Fibroblast of skin of abdomen (primary cell): ENCODE data around the gene MANF.
A peak's percentile ranks its signal among the peaks of the same experiment; 100 is the strongest.

ENCODE experiments used
- DNase-seq: peaks from one replicate; pipeline ENCODE4 v3.0.0-alpha.2; 2013

The MANF gene

DNA sequence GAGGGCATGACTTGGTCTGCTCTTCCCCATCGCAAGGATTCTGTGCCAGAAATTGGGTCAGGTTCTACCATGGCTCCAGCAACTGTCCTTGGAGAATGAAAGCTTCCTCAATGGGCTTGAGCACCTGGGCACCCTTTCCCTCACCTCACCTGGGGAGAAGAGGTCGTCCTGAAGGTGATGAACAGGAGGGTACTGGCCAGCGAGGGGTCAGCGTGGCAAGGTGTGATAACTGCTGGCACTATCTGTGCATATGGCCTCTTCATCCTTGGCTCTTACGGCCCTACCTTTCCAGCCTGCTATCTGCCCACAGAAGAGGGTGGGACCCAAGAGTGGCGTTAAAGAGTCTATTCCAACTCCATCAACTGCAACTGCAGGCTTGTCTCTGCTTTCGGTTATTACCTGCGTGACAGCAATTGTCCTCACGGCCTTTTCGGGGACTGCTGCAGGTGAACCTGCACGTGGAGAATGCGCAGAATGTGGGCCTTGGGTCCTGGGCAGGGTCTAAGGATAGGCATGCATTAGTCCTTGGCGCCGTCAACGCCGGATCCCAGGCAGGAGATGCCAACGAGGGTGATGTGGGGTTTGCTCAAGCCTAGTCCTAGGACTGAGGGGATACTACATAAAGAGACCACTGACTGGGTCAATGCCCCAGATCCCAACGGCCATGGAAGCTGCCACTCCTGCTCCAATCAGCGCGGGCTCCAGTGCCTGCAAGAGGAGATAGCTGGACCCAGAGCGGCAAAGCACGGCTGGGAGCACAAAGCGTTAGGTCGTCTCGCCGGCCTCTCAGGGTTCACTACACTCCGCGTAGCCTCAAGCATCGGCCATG, 5.4 kb downstream of the MANF start:
- DNase-seq: no peak

DNA sequence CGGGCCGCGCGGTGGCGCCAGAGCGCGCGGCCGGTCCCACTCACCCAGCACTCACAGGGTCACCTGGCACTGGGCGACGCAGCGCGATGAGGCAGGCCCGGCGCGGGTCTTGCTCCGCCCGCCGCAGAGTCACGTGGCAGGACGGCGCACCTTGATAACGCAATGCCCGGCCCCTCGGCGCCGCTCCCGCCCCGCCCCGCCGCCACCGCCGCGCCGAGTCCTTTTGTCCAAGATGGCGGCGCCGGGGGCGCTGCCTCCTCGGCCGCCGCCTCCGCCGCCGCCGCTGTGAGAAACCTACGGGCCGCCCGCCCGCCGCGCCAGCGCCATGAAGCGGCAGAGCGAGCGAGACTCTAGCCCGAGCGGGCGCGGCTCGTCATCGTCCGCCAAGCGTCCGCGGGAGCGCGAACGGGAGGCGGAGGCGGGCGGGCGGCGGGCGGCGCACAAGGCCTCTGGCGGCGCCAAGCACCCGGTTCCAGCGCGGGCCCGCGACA, 6.0 kb downstream of the MANF start, which contains the start of gene RBM15B:
Gene RBM15B, plus strand, starts transcription at position 211 of the 491 bp plus-strand sequence. Its CDS starts 115 bp downstream, at position 326.
- peak; percentile 97 for DNase-seq

DNA sequence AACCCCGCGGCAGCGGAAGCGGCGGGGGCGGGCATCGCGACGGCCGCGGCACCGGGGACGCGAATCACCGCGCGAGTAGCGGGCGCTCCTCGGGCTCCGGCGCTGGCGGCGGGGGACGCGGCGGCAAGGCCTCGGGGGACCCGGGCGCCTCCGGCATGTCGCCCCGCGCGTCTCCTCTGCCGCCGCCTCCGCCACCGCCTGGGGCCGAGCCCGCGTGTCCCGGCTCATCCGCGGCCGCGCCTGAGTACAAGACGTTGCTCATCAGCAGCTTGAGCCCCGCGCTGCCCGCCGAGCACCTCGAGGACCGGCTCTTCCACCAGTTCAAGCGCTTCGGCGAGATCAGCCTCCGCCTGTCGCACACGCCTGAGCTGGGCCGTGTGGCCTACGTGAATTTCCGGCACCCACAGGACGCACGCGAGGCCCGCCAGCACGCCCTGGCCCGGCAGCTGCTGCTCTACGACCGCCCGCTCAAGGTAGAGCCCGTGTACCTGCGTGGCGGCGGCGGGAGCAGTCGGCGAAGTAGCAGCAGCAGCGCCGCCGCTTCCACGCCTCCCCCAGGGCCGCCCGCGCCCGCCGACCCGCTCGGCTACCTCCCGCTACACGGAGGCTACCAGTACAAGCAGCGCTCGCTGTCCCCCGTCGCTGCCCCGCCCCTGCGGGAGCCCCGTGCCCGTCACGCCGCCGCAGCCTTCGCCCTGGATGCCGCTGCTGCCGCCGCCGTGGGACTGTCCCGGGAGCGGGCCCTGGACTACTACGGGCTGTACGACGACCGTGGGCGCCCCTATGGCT, 6.7 kb downstream of the MANF start:
- peak; percentile 22 for DNase-seq

DNA sequence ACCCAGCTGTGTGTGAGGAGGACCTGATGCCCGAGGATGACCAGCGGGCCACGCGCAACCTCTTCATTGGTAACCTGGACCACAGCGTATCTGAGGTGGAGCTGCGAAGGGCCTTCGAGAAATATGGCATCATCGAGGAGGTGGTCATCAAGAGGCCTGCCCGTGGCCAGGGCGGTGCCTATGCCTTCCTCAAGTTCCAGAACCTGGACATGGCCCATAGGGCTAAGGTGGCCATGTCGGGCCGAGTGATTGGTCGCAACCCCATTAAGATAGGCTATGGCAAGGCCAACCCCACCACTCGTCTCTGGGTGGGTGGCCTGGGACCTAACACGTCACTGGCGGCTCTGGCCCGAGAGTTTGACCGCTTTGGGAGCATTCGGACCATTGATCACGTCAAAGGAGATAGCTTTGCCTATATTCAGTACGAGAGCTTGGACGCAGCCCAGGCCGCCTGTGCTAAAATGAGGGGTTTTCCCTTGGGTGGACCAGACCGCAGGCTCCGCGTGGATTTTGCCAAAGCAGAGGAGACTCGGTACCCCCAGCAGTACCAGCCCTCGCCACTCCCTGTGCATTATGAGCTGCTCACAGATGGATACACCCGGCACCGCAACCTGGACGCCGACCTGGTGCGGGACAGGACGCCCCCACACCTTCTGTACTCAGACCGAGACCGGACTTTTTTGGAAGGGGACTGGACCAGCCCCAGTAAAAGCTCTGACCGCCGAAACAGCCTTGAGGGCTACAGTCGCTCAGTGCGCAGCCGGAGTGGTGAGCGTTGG, 7.5 kb downstream of the MANF start:
- DNase-seq: no peak

DNA sequence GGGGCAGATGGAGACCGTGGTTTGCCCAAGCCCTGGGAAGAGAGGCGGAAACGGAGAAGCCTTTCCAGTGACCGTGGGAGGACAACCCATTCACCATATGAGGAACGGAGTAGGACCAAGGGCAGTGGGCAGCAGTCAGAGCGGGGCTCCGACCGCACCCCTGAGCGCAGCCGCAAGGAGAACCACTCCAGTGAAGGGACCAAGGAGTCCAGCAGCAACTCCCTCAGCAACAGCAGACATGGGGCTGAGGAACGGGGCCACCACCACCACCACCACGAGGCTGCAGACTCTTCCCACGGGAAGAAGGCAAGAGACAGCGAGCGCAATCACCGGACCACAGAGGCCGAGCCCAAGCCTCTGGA, 8.0 kb downstream of the MANF start:
- DNase-seq: no peak

DNA sequence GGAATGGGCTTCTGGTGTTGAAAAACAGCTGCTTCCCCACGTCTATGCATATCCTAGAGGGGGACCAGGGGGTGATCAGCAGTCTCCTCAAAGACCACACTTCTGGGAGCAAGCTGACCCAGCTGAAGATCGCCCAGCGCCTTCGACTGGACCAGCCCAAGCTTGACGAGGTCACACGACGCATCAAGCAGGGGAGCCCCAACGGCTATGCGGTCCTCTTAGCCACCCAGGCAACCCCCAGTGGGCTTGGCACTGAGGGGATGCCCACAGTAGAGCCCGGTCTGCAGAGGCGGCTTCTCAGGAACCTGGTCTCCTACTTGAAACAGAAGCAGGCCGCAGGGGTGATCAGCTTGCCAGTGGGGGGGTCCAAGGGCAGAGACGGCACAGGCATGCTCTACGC, 8.5 kb downstream of the MANF start:
- no peak for DNase-seq

DNA sequence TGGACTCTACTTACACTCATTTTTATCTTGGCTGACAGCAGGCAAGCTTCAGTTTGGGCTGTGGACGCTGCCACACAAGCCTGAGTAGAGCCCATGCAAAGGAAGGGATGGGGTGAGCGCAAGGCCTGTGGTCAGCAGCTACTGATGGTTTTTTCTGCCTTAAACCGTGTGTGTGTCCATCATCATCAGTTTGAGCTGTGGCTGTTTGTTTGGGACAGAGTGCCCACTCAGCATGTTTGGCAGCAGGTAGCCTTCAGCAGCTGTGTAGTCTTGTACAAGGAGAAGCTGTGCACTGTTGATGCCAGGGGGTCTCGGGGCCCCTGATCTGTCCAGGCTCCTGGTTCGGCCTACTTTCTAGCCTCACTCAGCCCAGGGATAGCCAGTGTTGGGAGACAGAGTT, 9.4 kb downstream of the MANF start:
- no peak for DNase-seq

DNA sequence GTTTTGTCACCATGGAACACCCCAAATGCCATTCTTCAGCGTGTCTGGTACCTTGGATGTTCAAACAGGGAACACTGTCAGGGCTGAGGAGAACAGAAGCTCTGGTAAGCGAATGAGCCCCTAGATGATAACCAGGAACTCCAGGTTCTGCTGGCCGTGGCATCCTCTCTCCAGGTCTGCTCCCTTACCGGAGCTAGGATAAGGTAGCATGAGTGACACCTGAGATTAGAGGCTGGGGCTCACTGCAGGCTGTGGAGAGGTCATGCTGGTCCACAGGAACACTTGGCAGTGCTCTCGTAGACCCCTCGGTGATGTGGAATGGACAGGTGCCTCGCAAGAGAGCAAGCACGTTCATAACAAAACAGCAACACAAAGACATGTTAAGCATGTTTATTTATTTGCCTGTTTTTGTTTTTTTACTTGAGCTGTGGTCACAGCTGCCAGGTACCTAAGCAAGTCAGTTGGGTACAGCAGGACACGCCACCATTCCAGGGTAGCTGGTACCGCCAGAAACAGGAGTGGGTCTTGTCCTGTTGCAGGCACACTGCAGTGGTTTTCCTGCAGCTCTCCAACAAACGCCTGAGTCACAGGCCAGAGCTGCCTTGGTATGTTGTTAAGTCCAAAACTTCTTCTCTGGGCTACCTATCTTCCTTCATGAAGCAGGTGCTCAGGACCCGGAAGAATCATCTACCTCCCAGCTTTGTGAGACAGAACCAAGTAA, 10.6 kb downstream of the MANF start:
- DNase-seq: no peak

DNA sequence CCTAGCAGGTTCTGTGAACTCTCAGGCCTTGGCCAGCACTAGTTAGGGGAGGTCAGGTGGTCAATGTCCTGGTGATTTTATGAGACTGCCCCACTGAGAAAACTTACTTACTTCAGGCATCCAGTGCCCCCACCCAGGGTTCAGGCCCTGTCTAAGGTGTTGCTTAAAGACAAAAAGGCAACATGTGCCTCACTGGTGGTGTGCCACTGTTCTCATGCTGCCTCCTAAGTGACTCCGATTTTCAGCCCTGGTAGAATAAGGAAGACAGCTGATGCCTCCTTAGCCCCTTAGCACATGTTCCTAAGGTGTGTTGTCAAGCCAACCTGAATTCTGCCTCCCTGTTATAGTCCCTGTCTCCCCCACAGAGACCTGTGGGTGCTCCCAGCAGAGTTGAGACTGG, 11.3 kb downstream of the MANF start:
- DNase-seq: no peak

DNA sequence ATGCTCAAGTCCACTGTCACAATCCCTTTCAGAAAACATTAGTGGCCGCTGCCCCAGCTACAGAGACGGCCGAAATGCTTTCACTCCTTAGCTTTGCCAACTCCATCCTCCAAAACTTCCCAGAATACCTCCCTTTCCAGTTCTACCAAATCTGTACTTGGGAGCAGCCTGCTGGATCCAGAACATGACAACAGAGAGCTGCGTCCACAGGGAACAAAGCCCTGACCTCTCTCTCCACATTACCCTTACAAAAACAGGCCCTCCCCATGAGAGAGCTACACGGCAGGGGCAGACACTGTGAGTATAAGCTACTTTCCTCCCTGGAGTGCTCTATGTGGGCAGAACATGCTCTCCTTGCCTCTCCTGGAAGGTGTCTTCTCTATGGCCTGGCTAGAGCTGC, 12.3 kb downstream of the MANF start:
- no peak for DNase-seq

DNA sequence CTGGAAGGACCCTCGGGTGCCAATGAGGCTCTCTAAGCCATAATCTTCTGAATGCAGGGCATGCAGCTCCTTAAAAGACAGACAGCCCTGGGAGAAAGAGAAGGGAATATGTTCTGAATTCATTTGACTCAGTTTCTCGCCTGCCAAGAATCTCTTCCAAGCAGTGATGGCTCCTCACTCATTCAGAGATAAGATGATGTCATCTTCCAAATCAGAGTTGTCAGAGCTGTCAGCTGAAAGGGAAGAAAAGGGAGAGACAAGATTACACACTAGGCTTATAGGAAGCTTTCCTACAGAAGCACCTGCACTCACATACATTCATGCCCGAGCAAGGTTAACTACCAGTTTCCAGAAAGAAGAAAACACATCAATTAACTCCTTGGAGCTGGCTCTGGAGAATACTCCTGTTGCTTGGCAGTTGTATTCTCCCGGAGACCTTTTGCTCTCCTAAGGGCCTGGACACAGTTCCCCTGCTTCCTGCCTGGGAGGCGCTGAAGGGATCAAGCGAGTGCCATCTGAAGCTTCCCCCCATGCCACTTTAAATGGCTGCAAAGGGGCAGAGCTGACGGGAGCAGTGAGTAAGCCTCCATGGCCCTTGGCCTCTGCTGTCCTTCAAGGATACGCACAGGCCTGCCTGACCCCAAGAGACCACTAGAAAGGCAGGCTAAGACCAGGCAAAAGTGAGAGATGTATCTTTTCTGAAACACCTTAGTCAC, 13.7 kb downstream of the MANF start:
- DNase-seq: no peak

DNA sequence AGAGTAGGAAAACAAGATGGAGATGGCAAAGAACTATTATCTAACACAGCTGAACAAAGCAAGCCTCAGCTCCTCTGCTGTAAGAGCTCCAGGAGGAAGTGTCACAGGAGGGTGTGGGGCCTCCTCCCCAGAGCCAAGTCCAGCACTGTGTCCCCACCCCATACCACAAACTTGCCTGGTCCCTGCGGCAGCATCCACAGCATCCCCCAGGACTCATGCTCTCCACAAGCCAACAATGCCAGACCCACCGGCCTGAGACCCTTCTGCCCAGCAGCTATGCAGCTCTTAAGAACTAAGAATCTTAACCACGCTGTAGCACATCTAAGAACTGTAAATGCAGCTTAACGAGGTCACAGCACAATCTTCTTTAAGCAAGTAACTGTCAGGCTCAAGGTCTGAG, 15.1 kb downstream of the MANF start:
- no peak for DNase-seq

DNA sequence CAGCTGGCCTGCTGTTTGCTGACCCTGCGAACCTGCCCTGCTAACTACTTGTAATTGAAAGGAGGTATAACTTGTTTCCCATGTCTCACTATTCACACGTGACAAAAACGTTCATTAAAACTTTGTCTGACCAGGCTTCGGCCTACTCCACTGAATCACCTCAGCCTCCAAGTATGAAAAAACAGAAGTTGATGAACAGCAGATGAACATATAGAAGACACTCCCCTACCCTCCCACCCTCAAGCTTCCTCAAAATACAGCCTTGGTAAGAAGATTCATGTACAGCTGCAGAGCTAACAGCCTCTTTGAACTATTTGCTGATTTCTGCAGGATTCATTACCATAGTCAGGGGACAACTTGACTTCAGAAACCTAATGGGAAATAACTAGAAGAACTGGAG, 16.6 kb downstream of the MANF start:
- no peak for DNase-seq

DNA sequence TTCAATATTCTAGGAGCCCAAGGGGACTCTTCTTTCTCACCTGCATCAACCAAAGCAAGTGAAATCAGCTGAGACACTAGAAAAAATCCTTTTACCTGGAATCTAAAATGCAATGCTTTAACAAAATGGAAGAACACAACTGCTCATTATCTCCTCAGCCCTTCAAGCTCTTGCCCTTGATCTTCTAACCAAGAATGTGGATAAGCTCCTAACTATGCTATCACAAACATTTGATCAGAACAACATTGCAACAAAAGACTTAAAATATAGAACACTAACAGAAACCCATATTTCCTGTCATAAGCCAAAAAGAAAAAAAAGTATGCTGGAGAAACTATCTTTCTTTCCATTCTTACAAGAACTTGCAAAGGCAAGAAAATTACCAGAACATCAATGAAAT, 18.6 kb downstream of the MANF start:
- DNase-seq: no peak

DNA sequence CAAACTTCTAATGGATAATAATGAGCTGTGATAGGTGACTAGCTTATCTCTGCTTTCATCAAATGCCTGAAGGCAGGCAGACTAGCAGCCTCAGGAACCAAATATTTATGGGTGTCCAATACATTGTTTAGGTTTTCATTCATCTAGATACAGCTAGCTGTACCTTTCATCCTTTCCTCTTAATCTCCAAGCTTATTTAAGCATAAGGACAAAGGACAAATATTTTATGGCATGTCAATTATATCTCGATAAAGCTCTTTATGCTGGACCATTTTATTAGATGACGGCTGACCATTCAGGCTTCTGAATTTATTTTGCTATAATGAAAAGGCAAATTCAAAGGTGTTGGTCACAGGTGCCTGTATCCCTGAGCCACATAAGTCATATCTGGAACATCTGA, 22.9 kb downstream of the MANF start:
- no peak for DNase-seq

DNA sequence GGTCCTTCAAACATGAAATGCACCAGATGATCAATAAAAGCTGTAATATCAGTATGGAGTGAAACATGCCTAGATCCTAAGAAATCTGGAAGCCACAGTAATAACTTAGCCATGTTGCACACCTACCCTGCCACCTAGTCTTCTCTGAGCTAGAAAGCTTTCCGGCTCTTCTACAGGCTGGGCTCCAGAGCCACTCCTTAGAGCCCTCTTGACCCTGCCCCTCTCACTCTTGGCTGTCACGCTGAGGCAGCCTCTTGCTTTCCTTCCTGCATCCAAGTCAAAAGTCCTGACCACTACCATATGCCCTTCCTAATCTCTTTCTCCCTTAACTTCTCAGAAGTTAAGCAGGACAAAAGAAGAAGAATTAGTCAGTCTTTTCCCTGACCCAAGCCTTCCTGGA, 23.7 kb downstream of the MANF start:
- no peak for DNase-seq

DNA sequence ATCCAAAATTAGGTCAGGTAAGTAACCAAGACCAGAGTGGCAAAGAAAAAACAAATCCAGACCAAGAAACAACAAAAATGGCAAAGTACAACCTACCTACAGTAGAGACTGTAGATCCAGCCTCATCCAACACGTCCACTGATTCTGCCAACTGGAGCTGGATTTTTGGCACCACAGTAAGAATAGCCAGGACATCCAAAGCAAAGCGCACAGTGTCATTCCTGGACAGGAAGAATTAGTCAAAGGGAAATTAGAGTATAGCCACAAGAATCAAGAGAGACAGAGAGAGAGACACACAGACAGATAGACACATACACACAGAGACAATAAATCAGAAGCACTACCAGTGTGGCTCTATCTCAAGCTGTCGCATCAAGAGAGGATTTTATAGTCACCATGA, 37.1 kb downstream of the MANF start:
- no peak for DNase-seq

DNA sequence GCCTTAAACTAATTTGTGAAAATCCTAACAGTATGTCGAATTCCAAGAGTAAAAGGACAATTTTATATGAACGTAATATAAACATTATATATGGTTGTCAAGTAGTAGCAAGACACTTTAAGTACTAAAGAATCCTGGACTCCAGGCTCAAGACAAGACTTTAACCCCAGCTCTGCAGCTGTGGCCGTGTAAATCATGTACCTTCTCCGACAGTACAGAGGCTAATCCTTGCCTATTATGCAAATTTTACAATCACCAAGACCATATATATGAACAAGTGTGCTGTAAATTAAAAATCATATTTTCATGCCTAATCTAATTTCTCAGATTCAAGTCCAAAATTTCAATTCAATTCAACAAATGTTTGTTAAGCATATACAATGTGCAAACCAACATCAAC, 41.8 kb downstream of the MANF start:
- no peak for DNase-seq

DNA sequence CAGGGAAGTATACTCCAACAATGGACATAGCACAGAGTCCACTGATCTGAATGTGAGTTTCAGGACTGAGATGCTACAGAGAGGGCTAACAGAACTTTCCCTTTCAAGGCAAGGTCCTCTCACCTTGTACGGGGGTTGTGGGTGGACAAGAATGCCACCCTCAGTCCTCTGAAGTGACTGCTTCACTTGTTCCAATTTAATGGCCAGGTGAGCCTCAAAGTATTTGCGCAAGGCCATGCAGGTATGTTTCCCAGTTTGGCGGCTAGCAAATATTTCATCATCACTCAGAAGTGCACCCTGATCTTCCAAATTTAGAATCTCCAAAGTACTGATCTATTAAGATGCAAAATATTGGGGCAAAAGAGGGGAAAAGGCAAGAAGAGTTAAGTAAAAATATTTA, 44.0 kb downstream of the MANF start:
- DNase-seq: no peak

DNA sequence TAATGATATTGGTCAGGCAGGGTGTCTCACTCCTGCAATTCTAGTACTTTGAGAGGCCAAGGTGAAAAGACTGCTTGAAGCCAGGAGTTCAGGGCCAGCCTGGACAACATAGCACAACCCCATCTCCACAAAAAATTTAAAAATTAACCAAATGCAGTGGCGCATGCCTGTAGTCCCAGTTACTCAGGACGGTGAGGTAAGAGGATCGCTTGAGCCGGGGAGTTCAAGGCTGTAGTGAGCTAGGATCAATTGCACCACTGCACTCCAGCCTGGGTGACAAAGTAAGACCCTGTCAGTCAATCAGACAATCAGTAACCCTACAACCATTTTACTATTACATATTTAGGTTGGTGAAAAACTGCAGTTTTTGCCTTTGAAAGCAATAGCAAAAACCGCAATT, 49.0 kb downstream of the MANF start:
- no peak for DNase-seq

DNA sequence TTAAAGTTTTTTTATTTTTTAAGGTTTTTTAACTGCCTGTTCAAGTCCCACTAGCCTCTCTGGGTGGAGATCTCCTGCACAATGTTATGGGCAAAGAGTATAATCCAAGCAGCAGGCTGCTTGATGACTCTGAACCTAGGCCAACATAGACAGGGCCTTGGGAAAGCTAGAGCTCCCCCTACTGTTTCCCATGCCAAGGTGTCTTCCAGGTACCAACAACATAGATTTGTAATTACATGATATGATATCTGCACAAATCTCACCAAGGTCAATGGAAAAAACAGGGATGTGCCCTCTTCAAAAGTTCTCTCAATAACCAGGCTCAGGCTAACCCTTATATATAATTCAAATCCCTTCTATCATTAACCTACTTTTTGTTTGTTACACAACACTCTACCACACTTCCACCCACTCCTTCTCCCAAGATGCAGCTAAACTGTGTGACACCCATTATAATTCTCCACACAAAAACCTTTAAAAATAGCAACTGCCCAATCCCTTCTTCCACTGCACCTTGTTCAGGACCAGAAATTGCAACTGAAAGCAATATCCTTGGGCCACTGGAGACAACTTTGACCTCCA, 49.7 kb downstream of the MANF start:
- DNase-seq: peak; percentile 20
